HUES64 (cell line): ENCODE measurements around the gene SMARCAL1.

ENCODE experiments used
- H3K27ac ChIP-seq: 2 replicates; pipeline ENCODE4 v1.7.0; 2013; ENCODE audit warnings: low read depth, low read length, inconsistent platforms
- H3K27me3 ChIP-seq: 2 replicates; pipeline ENCODE4 v1.6.1; 2013; ENCODE audit warnings: mild to moderate bottlenecking, low read length; ENCODE audit not compliant: insufficient read depth
- H3K36me3 ChIP-seq: 2 replicates; pipeline ENCODE4 v1.6.1; 2013; ENCODE audit warnings: mild to moderate bottlenecking, low read length; ENCODE audit not compliant: insufficient read depth
- H3K4me1 ChIP-seq: 2 replicates; pipeline ENCODE4 v1.6.1; 2013; ENCODE audit warnings: mild to moderate bottlenecking, low read length, moderate library complexity; ENCODE audit not compliant: insufficient read depth
- H3K4me3 ChIP-seq: 2 replicates; pipeline ENCODE4 v1.5.1; 2013; ENCODE audit warnings: mild to moderate bottlenecking, low read length, moderate library complexity
- H3K9ac ChIP-seq: 2 replicates; pipeline ENCODE4 v1.6.1; 2013; ENCODE audit warnings: mild to moderate bottlenecking, low read depth, low read length
- H3K9me3 ChIP-seq: 2 replicates; pipeline ENCODE4 v1.6.1; 2013; ENCODE audit warnings: low read depth, low read length; ENCODE audit not compliant: insufficient read depth
- WGBS: fragments of 150-250, 120-280 bp; methylation state at CpG from one replicate; pipeline ENCODE4 v1.1.7; 2013; ENCODE audit warnings: missing lambda C conversion rate; 5-methylcytosine and 5-hydroxymethylcytosine counted together

Gene SMARCAL1

GRCh38 chr2:216525972-216526371, 113.7 kb downstream of the SMARCAL1 start:
- H3K4me3 ChIP-seq, result no peak overlapping the region
- H3K4me1 ChIP-seq, result no peaks in the 10 kb centered on the region
- WGBS, result 96% methylated on average over 3 of the region's 4 CpGs
- no peak overlapping the region for H3K27ac ChIP-seq
- peaks cover 7% of the 10 kb centered on the region; the same call in 1 of the 2 replicates for H3K36me3 ChIP-seq
- no peaks in the 10 kb centered on the region for H3K27me3 ChIP-seq
- H3K9ac ChIP-seq, result no peak overlapping the region
- H3K9me3 ChIP-seq, result no peaks in the 10 kb centered on the region

- Histone ChIP-seq H3K36me3 (no peaks in the 10 kb centered on the region), H3K4me1 (0 out of 2 replicates have a peak, but pooled peaks cover under 1% of the 10 kb centered on the region), H3K27me3 (no peaks in the 10 kb centered on the region), H3K27ac (no peak overlapping the region), H3K9ac (no peak overlapping the region), H3K4me3 (no peak overlapping the region), H3K9me3 (no peaks in the 10 kb centered on the region)
- 95% methylated on average over 1 of the region's 1 CpG for WGBS
Observed at GRCh38 chr2:216526939-216527338, 114.7 kb downstream of the SMARCAL1 start.

GRCh38 chr2:216527600-216527999, 115.3 kb downstream of the SMARCAL1 start:
- 100% methylated on average over 1 of the region's 1 CpG for WGBS
- Histone ChIP-seq H3K27ac (no peak overlapping the region), H3K36me3 (no peaks in the 10 kb centered on the region), H3K27me3 (no peaks in the 10 kb centered on the region), H3K9ac (no peak overlapping the region), H3K4me3 (no peak overlapping the region), H3K4me1 (0 out of 2 replicates have a peak, but pooled peaks cover 3% of the 10 kb centered on the region), H3K9me3 (no peaks in the 10 kb centered on the region)

- Histone ChIP-seq H3K9me3 (no peaks in the 10 kb centered on the region), H3K9ac (no peak overlapping the region), H3K4me3 (no peak overlapping the region), H3K27ac (no peak overlapping the region), H3K27me3 (no peaks in the 10 kb centered on the region), H3K4me1 (peaks cover 9% of the 10 kb centered on the region), H3K36me3 (no peaks in the 10 kb centered on the region)
- 85% methylated on average over 2 of the region's 2 CpGs for WGBS
Observed at GRCh38 chr2:216532562-216532961, 120.3 kb downstream of the SMARCAL1 start.
